Activated CD8-positive, alpha-beta memory T cell treated with anti-CD3 and anti-CD28 coated beads, Interleukin-2, amount 50 U/mL, for 1 hour (primary cell): Measurements from ENCODE around the gene SCUBE3.

Experiments used
- DNase-seq: peaks from one replicate; pipeline ENCODE4 v3.0.0-alpha.2; 2020; ENCODE audit errors: extremely low read depth

Gene SCUBE3

GRCh38 chr6:35181933-35182612 lies 31.7 kb upstream of the SCUBE3 start:
- no peak for DNase-seq

GRCh38 chr6:35183281-35183680 lies 30.5 kb upstream of the SCUBE3 start:
- no peak for DNase-seq

GRCh38 chr6:35183935-35184334 lies 29.8 kb upstream of the SCUBE3 start:
- DNase-seq = no peak

GRCh38 chr6:35184580-35185301 lies 29.0 kb upstream of the SCUBE3 start:
- no peak for DNase-seq

- no peak for DNase-seq
Observed at GRCh38 chr6:35185302-35185681, 28.5 kb upstream of the SCUBE3 start.

GRCh38 chr6:35185971-35186370 lies 27.8 kb upstream of the SCUBE3 start:
- DNase-seq = no peak

GRCh38 chr6:35186571-35186970 lies 27.2 kb upstream of the SCUBE3 start:
- DNase-seq = no peak

- DNase-seq = no peak
Observed at GRCh38 chr6:35188886-35189285, 24.9 kb upstream of the SCUBE3 start.

- no peak for DNase-seq
Observed at GRCh38 chr6:35190306-35190705, 23.4 kb upstream of the SCUBE3 start.

- DNase-seq = no peak
Observed at GRCh38 chr6:35191889-35192288, 21.9 kb upstream of the SCUBE3 start.

GRCh38 chr6:35192301-35192860 lies 21.4 kb upstream of the SCUBE3 start:
- DNase-seq = no peak

GRCh38 chr6:35194390-35194789 lies 19.4 kb upstream of the SCUBE3 start:
- DNase-seq = no peak

GRCh38 chr6:35195120-35195780 lies 18.5 kb upstream of the SCUBE3 start:
- no peak for DNase-seq

GRCh38 chr6:35197196-35197595 lies 16.6 kb upstream of the SCUBE3 start:
- no peak for DNase-seq

- no peak for DNase-seq
Observed at GRCh38 chr6:35199866-35200265, 13.9 kb upstream of the SCUBE3 start.

- no peak for DNase-seq
Observed at GRCh38 chr6:35202066-35202546, 11.7 kb upstream of the SCUBE3 start.

GRCh38 chr6:35203152-35203670 lies 10.5 kb upstream of the SCUBE3 start:
- no peak for DNase-seq

GRCh38 chr6:35203680-35204079 lies 10.1 kb upstream of the SCUBE3 start:
- DNase-seq = no peak

- DNase-seq = no peak
Observed at GRCh38 chr6:35206346-35206745, 7.4 kb upstream of the SCUBE3 start.

GRCh38 chr6:35208419-35208818 lies 5.3 kb upstream of the SCUBE3 start:
- no peak for DNase-seq

GRCh38 chr6:35209081-35209480 lies 4.7 kb upstream of the SCUBE3 start:
- DNase-seq = no peak

GRCh38 chr6:35209622-35210247 lies 4.0 kb upstream of the SCUBE3 start:
- DNase-seq = no peak
